GM04504 (cell line): Measurements from ENCODE around the gene TMEM176B.

Experiments
- DNase-seq: peaks from one replicate; pipeline ENCODE4 v3.0.0-alpha.2; 2012; ENCODE audit warnings: low read depth

Gene TMEM176B

DNA sequence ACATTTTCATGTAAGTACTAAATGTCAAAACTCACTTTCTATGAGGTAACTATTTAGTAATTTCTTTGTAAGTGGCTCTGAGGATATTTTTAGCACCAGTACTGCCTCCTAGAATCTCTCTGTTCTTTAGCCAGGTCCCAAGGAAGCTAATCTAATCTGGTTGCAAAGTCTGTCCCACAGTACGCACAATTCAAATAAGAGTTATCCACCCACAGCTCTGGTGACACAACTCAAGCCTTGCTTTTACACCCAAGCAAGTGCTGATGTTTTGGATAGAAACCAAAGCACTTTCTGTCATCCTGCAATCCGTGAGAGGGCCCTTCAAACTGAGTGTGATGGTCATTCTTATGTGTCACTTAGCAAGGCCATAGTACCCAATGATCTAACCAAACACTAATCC lies 48.5 kb downstream of the TMEM176B start:
- DNase-seq: no peak

DNA sequence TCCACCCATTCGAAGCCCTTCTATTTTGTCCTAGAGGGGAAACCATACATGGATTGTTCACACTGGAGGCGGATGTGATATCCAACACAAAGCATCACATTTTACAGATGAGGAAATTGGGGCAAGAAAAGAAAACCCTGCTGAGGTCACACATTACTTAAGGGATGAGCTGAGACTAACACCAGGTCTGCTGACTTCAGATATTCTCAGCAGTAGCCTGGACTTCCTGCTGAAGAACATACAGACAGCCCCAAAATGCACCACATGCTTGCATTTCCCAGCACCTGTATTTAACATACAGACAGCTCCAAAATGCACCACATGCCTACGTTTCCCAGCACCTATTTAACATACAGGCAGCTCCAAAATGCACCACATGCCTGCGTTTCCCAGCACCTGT lies 51.8 kb downstream of the TMEM176B start:
- DNase-seq: no peak

DNA sequence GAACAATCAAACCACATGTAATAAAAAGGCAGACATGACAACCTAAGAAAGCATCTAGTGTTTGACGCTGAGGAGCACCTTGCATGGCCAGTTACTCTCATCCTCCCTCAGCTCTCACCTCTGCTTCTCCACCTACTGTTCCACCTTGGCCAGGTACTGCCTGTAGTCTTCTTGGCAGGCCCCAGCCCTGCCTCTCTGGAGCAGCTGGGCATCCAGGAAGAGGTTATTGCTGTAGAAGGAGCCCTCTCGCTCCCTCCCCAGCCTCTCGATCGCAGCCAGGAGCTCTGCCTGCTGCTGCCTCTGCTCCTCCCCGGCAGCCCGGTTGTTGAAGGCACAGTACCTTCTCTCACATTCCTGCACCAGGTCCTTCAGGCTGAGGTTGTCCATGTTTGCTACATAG lies 53.2 kb downstream of the TMEM176B start:
- DNase-seq: no peak

DNA sequence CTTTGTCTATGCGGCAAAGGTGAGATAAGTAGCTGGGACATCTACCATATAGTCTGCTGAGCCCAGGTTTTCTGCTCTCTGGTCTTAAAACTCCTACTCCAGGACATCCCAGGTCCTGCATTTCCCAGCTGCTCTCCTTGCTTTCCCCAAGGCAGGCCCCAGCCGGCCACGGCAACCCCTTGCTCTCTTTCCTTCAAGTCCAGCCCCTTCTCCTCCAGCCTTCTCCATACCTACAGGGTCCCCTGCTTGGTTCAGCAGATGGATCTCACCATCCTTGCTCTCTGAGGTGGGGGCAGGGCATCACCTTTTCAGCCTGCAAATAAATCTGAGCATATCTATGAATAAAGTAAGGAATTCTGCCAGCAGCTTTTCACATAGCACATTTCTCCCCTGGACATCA lies 54.3 kb downstream of the TMEM176B start:
- DNase-seq: no peak

DNA sequence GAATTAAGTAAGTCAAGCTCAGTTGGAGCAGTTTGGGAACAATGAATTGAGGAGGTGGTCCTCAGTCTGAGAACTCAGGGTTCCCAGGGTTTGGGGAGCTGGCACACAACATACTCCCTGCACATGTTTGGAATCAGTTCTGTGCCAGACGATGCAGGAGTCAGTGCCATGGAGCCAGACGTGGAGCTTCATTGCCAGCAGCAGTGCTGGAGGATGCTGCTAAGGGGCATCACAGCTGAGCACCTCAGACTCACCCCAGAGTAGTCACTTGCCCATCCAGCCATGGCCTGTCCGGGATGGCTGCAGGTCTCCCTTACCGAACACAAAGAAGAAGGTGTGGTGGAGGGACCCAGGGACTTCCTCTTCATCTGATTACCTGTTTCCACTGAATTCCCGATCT lies 55.1 kb downstream of the TMEM176B start:
- DNase-seq: no peak

DNA sequence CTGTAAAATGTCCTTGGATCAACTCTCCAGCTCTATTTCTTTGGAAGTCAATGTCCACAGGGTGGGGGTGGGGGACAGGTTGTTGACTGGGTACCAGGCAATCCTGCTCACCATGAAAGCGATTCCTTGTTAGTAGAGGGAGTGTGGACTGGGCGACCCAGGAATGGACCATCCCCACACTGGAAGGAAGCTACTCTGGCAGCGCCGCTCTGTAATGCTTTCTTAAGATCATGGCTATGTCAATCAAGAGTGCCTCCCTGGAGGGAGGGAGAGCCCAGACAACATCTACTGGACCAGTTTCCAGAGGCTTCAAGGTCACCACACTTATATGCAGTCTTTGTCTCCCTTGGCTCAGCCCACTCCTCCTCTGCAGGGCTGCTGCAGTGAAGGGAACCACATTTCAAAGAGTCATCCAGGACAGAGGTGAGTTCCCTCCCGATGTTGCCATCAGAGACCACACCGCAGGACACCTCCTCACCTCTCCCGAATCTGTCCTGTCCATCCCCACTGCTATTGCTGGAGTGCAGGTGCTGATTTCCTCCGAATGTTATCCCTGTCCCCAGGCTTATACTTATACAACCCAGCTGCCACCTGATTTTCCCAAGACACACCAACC lies 56.0 kb downstream of the TMEM176B start:
- no peak for DNase-seq

DNA sequence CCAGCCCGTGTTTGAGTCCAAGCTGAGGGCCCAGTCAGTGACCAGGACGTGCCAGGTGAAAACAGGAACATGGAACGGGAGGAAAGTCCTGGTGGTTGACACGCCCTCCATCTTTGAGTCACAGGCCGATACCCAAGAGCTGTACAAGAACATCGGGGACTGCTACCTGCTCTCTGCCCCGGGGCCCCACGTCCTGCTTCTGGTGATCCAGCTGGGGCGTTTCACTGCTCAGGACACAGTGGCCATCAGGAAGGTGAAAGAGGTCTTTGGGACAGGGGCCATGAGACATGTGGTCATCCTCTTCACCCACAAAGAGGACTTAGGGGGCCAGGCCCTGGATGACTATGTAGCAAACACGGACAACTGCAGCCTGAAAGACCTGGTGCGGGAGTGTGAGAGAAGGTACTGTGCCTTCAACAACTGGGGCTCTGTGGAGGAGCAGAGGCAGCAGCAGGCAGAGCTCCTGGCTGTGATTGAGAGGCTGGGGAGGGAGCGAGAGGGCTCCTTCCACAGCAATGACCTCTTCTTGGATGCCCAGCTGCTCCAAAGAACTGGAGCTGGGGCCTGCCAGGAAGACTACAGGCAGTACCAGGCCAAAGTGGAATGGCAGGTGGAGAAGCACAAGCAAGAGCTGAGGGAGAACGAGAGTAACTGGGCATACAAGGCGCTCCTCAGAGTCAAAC lies 57.7 kb downstream of the TMEM176B start:
- DNase-seq: no peak
